Measurements from ENCODE around the gene IQSEC3.

IQSEC3 gene

GRCh38 chr12:138898-139534 lies 72.4 kb downstream of the IQSEC3 start:
- no peak for DNase-seq (ENCODE audit: low read depth, low spot score)

- DNase-seq (ENCODE audit: low read depth, low spot score) = no peak
Observed at GRCh38 chr12:139585-139984, 73.0 kb downstream of the IQSEC3 start.

GRCh38 chr12:140162-140561 lies 73.6 kb downstream of the IQSEC3 start:
- no peak for DNase-seq (ENCODE audit: low read depth, low spot score)

DNA sequence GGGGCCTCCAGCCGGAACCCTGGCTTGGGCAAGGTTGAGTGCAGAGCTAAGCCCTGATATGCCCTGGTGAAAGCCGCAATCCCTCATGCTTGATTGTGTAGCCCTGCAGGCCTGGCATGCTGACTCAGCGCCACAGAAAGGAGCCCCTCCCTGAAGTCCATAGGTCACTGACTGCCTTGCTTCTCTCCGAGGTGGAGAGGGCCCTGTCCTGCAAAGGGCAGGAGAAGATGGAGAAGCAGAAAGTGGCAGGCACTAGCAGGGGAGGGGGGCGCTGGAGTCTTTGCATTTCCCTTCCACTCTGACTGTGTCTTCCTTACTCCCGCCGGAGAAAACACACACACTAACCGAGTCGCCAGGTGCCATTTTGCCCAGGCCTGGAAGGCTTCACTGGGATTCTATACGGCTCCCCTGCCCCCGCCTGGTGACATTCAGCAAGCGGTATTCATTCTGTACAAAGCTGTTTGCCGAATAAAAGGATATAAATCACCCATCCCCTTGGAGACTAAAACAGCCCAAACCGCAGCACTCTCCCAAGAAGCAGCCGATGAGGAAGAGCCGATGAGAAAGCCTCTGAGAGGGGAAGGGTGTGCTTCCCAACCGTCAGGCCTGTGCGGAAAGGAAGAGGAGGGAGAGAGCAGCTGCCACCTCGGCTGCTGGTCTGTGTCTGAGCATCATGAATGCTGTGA lies 77.5 kb downstream of the IQSEC3 start:
- DNase-seq (ENCODE audit: low read depth, low spot score) = no peak

GRCh38 chr12:144650-145284 lies 78.2 kb downstream of the IQSEC3 start:
- DNase-seq (ENCODE audit: low read depth, low spot score) = no peak

GRCh38 chr12:145369-145960 lies 78.9 kb downstream of the IQSEC3 start:
- DNase-seq (ENCODE audit: low read depth, low spot score) = no peak

- no peak for DNase-seq (ENCODE audit: low read depth, low spot score)
Observed at GRCh38 chr12:147242-147641, 80.7 kb downstream of the IQSEC3 start.

DNA sequence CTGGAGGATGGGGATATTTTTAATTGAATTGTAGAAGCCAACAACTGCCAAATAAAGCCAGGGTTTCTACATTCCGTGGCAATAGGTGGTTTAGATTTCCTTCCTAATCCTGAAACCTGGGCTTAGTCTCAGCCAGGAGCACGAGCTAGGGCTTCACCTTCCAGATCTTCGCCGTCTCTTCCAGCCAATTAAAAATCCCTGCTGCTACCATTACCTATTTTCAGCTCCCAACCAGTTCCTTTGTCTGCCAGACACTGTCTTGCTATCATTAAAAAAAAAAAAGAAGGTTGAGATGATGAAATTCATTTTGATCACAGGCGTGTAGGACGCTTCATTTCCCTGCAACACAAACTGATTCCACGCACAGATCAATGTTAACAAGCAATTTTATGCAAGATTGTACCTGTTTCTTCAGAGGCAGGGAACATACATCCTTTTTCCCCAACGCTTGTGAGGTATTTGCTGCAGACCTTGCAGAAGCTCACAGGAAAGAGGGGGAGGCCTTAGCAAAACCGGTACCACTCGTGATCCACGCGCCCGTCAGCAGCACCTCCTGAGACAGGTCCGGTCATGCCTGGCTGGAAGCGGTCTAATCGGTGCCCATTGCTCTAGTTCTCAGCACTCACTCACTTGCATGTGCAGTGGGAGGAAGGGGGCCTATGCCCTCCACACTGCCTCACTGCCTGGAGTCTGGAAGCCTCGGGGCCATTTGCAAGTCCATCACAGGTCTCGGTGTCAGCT lies 82.3 kb downstream of the IQSEC3 start:
- no peak for DNase-seq (ENCODE audit: low read depth, low spot score)

DNA sequence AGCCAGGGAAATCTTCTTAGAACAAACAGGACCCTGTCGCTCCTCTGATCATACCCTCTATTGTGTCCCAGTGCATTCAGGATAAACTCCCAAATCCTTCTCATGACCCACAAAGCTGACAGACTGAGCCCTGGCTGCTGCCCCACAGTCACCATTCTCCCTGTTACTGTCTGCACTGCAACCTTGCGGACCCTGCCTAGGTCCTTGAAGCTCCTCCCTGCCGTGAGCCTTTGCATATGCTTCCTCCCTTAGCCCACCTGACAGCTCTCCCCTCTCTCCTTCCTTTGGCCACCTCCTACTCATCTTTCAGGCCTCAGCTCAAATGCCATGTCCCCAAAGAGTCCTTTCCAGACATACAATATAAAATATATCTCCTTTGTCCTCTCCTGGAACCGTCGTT lies 85.0 kb downstream of the IQSEC3 start:
- DNase-seq (ENCODE audit: low read depth, low spot score) = no peak

DNA sequence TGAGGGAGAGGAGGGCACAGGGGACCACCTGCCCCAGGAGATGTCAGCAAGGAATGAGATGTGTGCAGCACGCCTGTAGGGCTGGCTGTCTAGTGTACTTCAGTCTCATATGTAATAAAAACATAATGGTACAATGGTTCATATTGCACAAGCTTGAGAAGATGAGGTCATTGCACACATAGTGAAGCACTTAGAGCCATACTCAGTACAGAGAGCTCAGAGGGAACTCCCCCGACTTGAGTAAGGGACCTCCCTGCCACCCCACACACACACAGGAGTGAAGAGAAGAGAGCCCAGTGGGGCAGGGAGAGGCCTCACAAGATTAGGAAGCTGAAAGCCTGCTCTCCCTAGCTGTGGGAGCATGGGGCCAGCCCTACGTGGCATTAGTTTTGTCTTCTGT lies 85.9 kb downstream of the IQSEC3 start:
- no peak for DNase-seq (ENCODE audit: low read depth, low spot score)

DNA sequence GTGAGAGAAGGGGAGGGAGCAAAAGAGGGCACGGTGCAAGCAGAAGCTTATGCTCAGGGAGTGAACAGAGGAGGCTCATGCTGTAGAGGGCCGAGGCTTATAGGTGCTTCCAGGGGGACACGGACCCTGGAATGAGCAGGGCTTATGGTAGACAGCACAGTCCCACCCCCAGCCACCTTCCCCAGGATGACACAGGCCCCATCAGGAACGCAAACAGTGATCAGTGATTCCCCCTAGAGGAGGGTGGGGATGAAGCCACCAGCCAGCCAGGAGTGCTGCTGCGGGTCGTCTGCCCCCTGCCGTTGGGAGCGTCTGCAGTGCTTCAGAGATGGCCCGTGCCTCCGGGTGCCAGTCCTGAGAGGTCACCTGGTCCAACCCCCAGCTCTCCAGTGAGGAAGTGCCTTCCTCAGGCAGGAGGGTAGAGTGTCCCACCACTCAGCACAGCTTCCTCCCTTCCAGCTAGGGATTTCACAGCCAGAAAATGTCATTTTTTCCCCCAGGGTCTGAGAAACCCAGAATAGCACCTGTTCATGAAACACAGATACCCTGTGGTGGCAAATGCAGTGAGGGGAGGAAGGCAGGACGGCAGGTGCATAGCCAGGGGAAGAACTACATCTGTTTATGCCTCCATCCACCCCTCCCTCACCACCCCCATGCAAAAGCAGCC lies 86.6 kb downstream of the IQSEC3 start:
- no peak for DNase-seq (ENCODE audit: low read depth, low spot score)

DNA sequence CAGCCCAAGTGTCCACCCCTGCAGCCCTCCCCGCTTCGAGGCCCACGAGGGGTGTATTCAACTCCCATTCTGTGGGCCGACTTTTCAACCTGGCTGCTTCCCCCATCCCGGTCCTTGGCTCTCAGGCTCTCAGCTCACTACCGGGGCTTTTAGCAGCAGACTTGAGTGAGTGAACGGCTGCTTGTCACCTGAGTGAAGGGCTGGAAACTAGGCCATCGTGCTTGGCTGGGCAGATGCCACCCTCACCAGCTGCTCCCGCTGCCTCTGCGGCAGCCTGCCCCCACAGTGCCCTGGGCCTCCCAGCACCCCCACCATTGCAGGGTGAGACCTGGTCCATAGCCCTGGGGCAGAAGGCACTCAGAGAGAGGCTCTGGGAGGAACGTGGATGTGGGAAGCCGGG lies 87.5 kb downstream of the IQSEC3 start:
- DNase-seq (ENCODE audit: low read depth, low spot score) = no peak

- no peak for DNase-seq (ENCODE audit: low read depth, low spot score)
Observed at GRCh38 chr12:155006-155405, 88.4 kb downstream of the IQSEC3 start.

- DNase-seq (ENCODE audit: low read depth, low spot score) = no peak
Observed at GRCh38 chr12:155646-156045, 89.1 kb downstream of the IQSEC3 start.

- no peak for DNase-seq (ENCODE audit: low read depth, low spot score)
Observed at GRCh38 chr12:156945-157344, 90.4 kb downstream of the IQSEC3 start.

DNA sequence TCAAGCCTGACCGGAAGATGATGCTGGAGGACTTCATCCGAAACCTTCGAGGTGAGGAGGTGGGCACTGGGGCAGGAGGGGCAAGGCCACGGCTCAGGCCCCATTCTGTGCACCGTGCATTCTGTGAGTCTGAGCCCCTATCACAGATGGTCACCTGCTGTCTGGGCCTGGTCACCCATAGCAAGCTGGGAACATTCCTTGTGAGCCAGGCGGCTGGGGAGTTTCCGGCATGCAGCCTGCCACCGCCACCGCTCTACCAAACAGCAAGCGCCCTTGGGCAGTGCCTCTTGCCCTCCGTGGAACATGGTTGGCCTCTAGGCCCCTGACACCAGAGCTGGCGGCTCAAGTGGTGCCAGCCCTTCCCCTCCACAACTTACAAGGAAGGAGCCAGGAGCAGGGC lies 91.1 kb downstream of the IQSEC3 start:
- DNase-seq (ENCODE audit: low read depth, low spot score) = no peak

GRCh38 chr12:159156-159782 lies 92.7 kb downstream of the IQSEC3 start:
- DNase-seq (ENCODE audit: low read depth, low spot score) = no peak

DNA sequence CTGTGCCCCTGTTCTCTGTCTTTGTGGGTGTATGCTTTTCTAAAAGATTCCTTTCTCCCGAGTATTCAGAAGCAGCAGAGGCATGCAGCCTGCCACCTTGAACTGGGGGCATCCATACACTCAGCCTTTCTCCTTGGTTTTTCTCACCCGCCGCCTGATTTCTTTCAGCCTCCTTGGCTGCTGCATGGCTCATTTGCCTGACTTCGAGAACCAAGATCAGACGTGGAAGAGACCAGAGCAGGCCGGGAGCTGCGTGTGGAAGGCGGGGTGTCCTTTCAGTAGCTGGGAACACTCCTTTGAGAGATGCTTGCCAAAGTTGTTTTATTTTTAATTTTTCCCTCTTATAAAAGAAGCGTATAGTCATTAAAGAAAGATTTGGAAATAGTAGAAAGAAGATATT lies 94.3 kb downstream of the IQSEC3 start:
- no peak for DNase-seq (ENCODE audit: low read depth, low spot score)

DNA sequence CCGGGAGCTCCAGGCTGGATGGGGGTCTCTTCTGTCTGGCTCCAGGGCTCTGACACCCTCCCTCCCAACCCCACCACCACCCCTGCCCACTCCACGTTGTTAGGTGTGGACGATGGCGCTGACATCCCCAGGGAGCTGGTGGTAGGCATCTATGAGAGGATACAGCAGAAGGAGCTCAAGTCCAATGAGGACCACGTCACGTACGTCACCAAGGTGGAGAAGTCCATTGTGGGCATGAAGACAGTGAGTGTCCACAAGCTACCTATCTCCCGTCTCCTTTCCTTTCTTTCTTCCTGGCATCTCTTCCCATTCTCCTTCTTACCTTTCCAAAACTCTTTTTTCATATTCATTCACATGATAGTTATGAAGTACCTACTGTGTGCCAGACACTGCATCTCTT lies 95.3 kb downstream of the IQSEC3 start:
- DNase-seq (ENCODE audit: low read depth, low spot score) = no peak

DNA sequence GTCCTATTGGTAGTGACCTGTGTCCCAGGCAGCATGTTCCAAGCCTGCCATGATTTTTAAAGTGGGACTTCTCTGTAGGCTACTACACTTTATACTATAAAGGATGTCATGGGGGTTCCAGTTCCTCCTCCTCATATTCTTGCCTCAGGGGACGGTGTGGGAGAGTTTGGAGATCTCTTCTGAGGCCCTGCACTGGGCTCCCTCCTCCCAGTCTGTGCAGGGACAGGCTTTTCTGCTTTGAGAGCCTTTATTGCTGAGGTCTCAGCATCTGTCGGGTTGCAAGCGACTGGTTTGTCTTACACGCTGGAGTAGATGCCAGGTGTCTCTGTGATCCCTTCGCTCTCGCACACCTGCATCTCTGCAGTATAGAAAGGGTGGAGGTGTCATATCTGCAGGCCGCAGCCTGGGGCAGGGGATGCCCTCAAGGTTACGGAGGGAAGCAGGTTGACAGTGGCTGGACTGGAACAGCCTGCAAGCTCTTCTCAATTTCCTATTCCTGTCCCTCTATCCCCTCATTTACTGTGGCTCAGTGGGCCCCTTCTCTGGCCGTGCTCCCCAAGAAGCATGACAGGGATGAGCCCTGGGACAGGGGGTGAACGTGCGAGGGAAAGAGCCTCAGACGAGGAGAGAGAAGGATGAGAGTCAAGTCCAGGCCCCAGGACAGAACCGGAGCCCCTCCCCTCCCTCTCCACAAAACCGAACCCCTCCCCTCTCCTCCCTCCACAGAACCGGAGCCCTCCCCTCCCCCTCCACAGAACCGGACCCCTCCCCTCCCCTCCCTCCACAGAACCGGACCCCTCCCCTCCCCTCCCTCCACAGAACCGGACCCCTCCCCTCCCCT lies 96.1 kb downstream of the IQSEC3 start:
- DNase-seq (ENCODE audit: low read depth, low spot score) = no peak

Measured in smooth muscle cell of the brain vasculature (primary cell).